HFF-Myc (cell line): Measurements from ENCODE around the gene GNAI2.
"Not testable (repeated sequence)": the region's sequence is repeated elsewhere in the genome, so short reads cannot be mapped to it uniquely, and the experiment has no call there.

ENCODE experiments used
- DNase-seq: peaks from one replicate; pipeline ENCODE4 v3.0.0-alpha.2; 2011; ENCODE audit warnings: low read depth; ENCODE audit errors: extremely low read depth
- H3K4me3 ChIP-seq: replicated peaks from 2 replicates; pipeline ENCODE4 v1.5.1; 2011; ENCODE audit warnings: low read depth, mild to moderate bottlenecking, control low read depth, low read length
- CTCF ChIP-seq: IDR thresholded peaks from 2 replicates; pipeline ENCODE4 v1.5.1; 2012; ENCODE audit warnings: mild to moderate bottlenecking, low read depth, low read length, control low read depth; ENCODE audit errors: missing control alignments

Gene GNAI2

DNA sequence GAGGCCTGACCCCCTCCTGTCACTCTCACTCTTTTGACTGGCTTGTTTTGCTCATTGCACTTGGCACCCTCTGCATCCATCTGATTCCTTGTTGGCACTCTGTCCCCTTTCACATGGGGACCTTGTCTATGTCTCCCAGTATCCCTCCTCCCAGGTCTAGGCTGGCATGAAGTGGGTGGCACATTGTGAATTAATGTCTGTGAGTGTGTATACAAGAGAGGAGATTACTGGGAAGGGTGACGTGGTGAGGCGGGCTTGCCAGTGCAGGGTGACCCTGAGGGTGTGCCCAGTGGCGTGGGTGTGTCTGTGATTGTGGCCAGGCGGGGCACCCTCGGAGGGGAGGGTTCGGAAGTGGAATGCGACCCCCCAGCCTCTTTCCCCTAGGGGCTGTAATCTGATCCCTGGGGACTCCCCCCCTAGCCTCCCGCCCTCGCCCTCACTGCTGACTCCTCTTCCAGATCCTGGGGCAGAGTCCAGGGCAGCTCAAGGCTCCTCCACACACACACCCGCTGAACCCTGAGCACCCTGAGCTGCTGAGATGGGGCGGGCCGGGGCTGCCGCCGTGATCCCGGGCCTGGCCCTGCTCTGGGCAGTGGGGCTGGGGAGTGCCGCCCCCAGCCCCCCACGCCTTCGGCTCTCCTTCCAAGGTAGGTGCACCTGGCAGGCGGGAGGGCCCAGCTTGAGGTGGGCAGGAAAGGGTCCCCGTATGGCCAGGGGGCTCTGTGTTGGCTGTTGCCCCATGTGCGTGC, 32.9 kb downstream of the GNAI2 start, which contains the start of gene SEMA3B:
SEMA3B (plus strand) TSS at position 445 of the 749 bp plus-strand sequence; CDS start at position 539, 94 bp downstream.
- no peak for DNase-seq
- H3K4me3 ChIP-seq = peak within 1 kb of the TSS; percentile 22

GRCh38 chr3:50269460-50269859, 33.5 kb downstream of the GNAI2 start:
- H3K4me3 ChIP-seq = peak overlapping the region; percentile 22
- no peak for TF ChIP-seq CTCF
- no peak for DNase-seq

More for the DNA sequence above, 32.9 kb downstream of the GNAI2 start, which contains the start of gene SEMA3B:
- no peak for TF ChIP-seq CTCF

- no peak for DNase-seq
- no peak for TF ChIP-seq CTCF
- no peak overlapping the region for H3K4me3 ChIP-seq
Observed at GRCh38 chr3:50269977-50270413, 34.0 kb downstream of the GNAI2 start.

DNA sequence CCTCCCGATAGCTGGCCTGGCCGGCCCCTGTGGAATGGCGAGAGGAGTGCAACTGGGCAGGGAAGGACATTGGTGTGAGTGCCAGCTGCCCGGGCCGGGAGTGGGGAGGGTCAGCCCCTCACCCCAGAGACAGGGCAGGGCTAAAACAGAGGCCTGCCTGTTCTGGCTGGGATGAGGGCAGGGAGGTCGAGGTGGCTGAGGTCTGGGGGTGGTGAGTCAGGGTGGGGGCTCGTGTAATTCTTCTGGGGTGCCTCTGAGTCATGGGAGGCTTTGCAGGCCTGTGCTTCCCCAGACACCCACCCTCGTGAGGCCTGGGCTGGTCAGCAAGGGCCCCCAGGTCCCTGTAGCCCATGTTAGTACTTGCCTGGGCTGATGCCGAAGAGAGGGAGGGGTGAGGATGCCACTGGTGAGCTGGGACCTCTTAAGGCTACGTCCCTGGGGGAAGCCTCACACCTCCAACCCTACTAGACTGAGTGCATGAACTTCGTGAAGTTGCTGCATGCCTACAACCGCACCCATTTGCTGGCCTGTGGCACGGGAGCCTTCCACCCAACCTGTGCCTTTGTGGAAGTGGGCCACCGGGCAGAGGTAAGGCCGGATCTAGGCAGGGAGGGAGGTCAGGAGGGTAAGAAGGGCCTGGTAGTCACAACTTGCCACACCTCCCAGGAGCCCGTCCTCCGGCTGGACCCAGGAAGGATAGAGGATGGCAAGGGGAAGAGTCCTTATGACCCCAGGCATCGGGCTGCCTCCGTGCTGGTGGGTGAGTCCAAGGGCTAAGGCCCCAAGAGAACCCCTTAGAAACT, 34.6 kb downstream of the GNAI2 start:
- no peak for DNase-seq
- no peak overlapping the region for H3K4me3 ChIP-seq
- TF ChIP-seq CTCF = no peak

DNA sequence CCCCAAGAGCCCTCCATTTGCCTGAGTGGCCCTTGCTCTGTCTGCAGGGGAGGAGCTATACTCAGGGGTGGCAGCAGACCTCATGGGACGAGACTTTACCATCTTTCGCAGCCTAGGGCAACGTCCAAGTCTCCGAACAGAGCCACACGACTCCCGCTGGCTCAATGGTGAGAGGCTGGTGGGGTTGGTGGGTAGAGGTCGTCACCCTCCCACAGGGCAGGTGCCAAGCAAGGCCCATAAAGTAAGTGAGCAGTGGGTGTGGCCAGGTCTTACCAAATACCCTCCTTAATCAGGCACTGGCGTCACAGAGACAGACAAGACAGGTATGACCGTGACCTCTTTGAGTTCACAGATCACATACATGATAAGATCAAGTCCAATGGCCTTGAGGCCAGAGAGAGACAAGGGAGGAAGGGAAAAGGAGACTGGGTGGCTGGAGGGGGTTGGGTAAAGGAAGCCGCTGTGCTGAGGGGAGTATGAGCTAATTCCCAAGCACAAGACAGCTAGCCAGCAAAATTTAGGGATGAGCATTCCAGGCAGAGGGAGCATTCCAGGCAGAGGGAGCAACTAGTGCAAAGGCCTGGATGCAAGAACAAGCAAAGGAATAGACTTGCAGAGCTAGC, 35.4 kb downstream of the GNAI2 start:
- DNase-seq = no peak
- no peak for TF ChIP-seq CTCF
- no peak overlapping the region for H3K4me3 ChIP-seq

GRCh38 chr3:50272538-50272910, 36.5 kb downstream of the GNAI2 start:
- DNase-seq, H3K4me3 ChIP-seq: not testable (repeated sequence)
